PC-9 (cell line): ENCODE measurements around the gene MMP25. TPM values are rescaled to one million over a fixed set of nuclear protein-coding genes. Genes with fewer than 3 reads are reported as not detected.

ENCODE experiments used
- BruUV-seq: library from RNA; stranded (reverse); fragments of 400-500 nt; replicated peaks from 2 replicates; lab custom pipeline; 2021; lab: Mats Ljungman, UMichigan
- CTCF ChIA-PET: fragments of 300-600 bp; sonication (Branson Sonifier 250); formaldehyde crosslinking; loops from one replicate; lab custom pipeline; 2022; ENCODE audit warnings: antibody characterized with exemption; lab: Charles Lee
- POLR2A ChIA-PET: fragments of 300-600 bp; sonication (Branson Sonifier 250); formaldehyde crosslinking; loops from one replicate; lab custom pipeline; 2022; ENCODE audit warnings: antibody characterized with exemption; ENCODE audit not compliant: unreplicated experiment; lab: Charles Lee
- DNase-seq, 2 experiments: peaks; one replicate each; pipeline versions ENCODE4 v3.0.0 to v3.0.0-alpha.2; 2015 to 2022; ENCODE audit warnings: mixed read lengths in 1 of 2
- H2AFZ ChIP-seq: fragments of 200-600 bp; sonication (generic); 2 replicates; pipeline ENCODE4 v1.8.1; 2017; ENCODE audit warnings: antibody characterized with exemption
- H3F3A ChIP-seq: fragments of 200-600 bp; sonication (generic); 2 replicates; pipeline ENCODE4 v1.8.1; 2017; ENCODE audit warnings: antibody characterized with exemption, mild to moderate bottlenecking, low read depth; ENCODE audit not compliant: insufficient read depth
- H3K27ac ChIP-seq: fragments of 200-600 bp; sonication (generic); 2 replicates; pipeline ENCODE4 v1.6.1; 2016; ENCODE audit warnings: mixed run types
- H3K27me3 ChIP-seq: fragments of 200-600 bp; sonication (generic); 2 replicates; pipeline ENCODE4 v1.6.1; 2016; ENCODE audit warnings: low read depth, mixed run types; ENCODE audit not compliant: insufficient read depth
- H3K36me3 ChIP-seq: fragments of 200-600 bp; sonication (generic); 2 replicates; pipeline ENCODE4 v1.6.1; 2016; ENCODE audit warnings: low read depth, mixed run types
- H3K4me1 ChIP-seq: fragments of 200-600 bp; sonication (generic); replicated peaks from 2 replicates; pipeline ENCODE4 v1.6.1; 2016; ENCODE audit warnings: mixed run types; ENCODE audit not compliant: insufficient read depth
- H3K4me2 ChIP-seq: fragments of 200-600 bp; sonication (generic); 2 replicates; pipeline ENCODE4 v1.6.1; 2017; ENCODE audit warnings: mixed run types
- H3K4me3 ChIP-seq: fragments of 200-600 bp; sonication (generic); 2 replicates; pipeline ENCODE4 v1.6.1; 2016; ENCODE audit warnings: mixed run types
- H3K79me2 ChIP-seq: fragments of 200-600 bp; sonication (generic); 2 replicates; pipeline ENCODE4 v1.6.1; 2017; ENCODE audit warnings: low read depth, mixed run types
- H3K9me2 ChIP-seq: fragments of 200-600 bp; sonication (generic); 2 replicates; pipeline ENCODE4 v1.8.1; 2017; ENCODE audit warnings: mild to moderate bottlenecking; ENCODE audit not compliant: insufficient read depth
- H3K9me3 ChIP-seq: fragments of 200-600 bp; sonication (generic); 2 replicates; pipeline ENCODE4 v1.8.1; 2016; ENCODE audit warnings: low read depth; ENCODE audit not compliant: insufficient read depth
- H4K20me1 ChIP-seq: fragments of 200-600 bp; sonication (generic); 2 replicates; pipeline ENCODE4 v1.8.1; 2017; ENCODE audit not compliant: insufficient read depth
- EZH2 ChIP-seq: fragments of 200-600 bp; sonication (generic); IDR thresholded peaks from 2 replicates; pipeline ENCODE4 v1.8.0; 2017; ENCODE audit warnings: antibody characterized with exemption, low read depth
- intact Hi-C: fragments of 100-400 bp; cut with micrococcal nuclease; formaldehyde crosslinking; loops from one replicate; pipeline ENCODE4 v1.10.0; 2022; ENCODE audit not compliant: unreplicated experiment
- total RNA-seq: library from RNA; stranded (reverse); gene quantifications from 2 replicates; pipeline ENCODE4 v1.2.3, GENCODE V29; 2021
- TF ChIP-seq, protein P1 (sequence below): fragments of 200-600 bp; sonication (generic); conservative IDR thresholded peaks from 2 replicates; pipeline ENCODE4 v1.6.1; 2017; ENCODE audit warnings: mixed run types, antibody characterized with exemption, mild to moderate bottlenecking, moderate library complexity

MMP25 gene
- total RNA-seq, 1 experiment from 2014 or later = 0.83 TPM

GRCh38 chr16:3004319-3004718 is 42.0 kb upstream of the MMP25 start:
- TF ChIP-seq, protein P1, sequence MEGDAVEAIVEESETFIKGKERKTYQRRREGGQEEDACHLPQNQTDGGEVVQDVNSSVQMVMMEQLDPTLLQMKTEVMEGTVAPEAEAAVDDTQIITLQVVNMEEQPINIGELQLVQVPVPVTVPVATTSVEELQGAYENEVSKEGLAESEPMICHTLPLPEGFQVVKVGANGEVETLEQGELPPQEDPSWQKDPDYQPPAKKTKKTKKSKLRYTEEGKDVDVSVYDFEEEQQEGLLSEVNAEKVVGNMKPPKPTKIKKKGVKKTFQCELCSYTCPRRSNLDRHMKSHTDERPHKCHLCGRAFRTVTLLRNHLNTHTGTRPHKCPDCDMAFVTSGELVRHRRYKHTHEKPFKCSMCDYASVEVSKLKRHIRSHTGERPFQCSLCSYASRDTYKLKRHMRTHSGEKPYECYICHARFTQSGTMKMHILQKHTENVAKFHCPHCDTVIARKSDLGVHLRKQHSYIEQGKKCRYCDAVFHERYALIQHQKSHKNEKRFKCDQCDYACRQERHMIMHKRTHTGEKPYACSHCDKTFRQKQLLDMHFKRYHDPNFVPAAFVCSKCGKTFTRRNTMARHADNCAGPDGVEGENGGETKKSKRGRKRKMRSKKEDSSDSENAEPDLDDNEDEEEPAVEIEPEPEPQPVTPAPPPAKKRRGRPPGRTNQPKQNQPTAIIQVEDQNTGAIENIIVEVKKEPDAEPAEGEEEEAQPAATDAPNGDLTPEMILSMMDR = no peak
- no peak for TF ChIP-seq EZH2
- H3K4me3 ChIP-seq = no peak overlapping the region
- no peaks in the 10 kb centered on the region for H3K9me2 ChIP-seq
- ChIA-PET POLR2A (interaction anchor here (0.6 to 3.2 kb wide), 3 partner anchors 9 to 23 kb away, joined by 8 to 87 read pairs (median 9); partner anchors contain the start of genes HCFC1R1, THOC6 and TNFRSF12A), CTCF (interaction anchor here (0.6 to 1.6 kb wide), 7 partner anchors 8 to 125 kb away, joined by 3 to 15 read pairs (median 4); partner anchors contain the start of genes CLDN9, HCFC1R1, THOC6 and TNFRSF12A)
- peaks cover 12% of the 10 kb centered on the region; the same call in 1 of the 2 replicates for H3K79me2 ChIP-seq
- intact Hi-C loops = loop anchor here (1.0 to 2.0 kb wide), 3 partner anchors 9 to 54 kb away; no protein-coding TSS in a partner anchor
- no TSS peak for BruUV-seq
- peak in 1 of 2 experiments; percentile 67 for DNase-seq
- H2AFZ ChIP-seq = no peak overlapping the region
- H3K9me3 ChIP-seq = no peaks in the 10 kb centered on the region
- H4K20me1 ChIP-seq = no peaks in the 10 kb centered on the region
- H3K4me2 ChIP-seq = no peak overlapping the region
- peaks cover 38% of the 10 kb centered on the region for H3K4me1 ChIP-seq
- H3K27ac ChIP-seq = no peak overlapping the region
- H3F3A ChIP-seq = peaks cover 32% of the 10 kb centered on the region
- H3K36me3 ChIP-seq = no peaks in the 10 kb centered on the region
- H3K27me3 ChIP-seq = no peaks in the 10 kb centered on the region

- Histone ChIP-seq H3K9me2 (no peaks in the 10 kb centered on the region), H3K4me1 (peaks cover 42% of the 10 kb centered on the region), H2AFZ (peak overlapping the region; percentile 68), H3K79me2 (peaks cover 12% of the 10 kb centered on the region; the same call in 1 of the 2 replicates), H3K9me3 (no peaks in the 10 kb centered on the region), H3F3A (peaks cover 36% of the 10 kb centered on the region), H3K36me3 (no peaks in the 10 kb centered on the region), H3K27me3 (no peaks in the 10 kb centered on the region), H3K27ac (peak overlapping the region; percentile 51), H3K4me2 (peak overlapping the region; percentile 67), H4K20me1 (no peaks in the 10 kb centered on the region), H3K4me3 (peak overlapping the region; percentile 55)
- TF ChIP-seq EZH2 = no peak
- TF ChIP-seq, protein P1 = no peak
- CTCF ChIA-PET = interaction anchor here (0.6 to 1.6 kb wide), 5 partner anchors 15 to 40 kb away, joined by 3 to 15 read pairs (median 5); partner anchors contain the start of gene TNFRSF12A
- intact Hi-C loops = loop anchor here (1.0 to 2.0 kb wide), 3 partner anchors 10 to 54 kb away; no protein-coding TSS in a partner anchor
- DNase-seq = peak; percentile 74 to 78
- POLR2A ChIA-PET = interaction anchor here (3.2 kb wide), 1 partner anchor 17 kb away, joined by 87 read pairs; the partner anchor contains the start of genes HCFC1R1, THOC6 and TNFRSF12A
- TSS peak; percentile 61 for BruUV-seq
Observed at GRCh38 chr16:3004781-3005284, 41.5 kb upstream of the MMP25 start.

- no peak overlapping the region for H2AFZ ChIP-seq
- TF ChIP-seq EZH2 = no peak
- TF ChIP-seq, protein P1 = no peak
- H3K36me3 ChIP-seq = no peaks in the 10 kb centered on the region
- ChIA-PET CTCF (interaction anchor here (0.5 to 1.1 kb wide), 4 partner anchors 14 to 21 kb away, joined by 3 to 6 read pairs (median 3); no protein-coding TSS in a partner anchor), POLR2A (interaction anchor here (0.6 kb wide), 1 partner anchor 16 kb away, joined by 3 read pairs; no protein-coding TSS in a partner anchor)
- H3K4me2 ChIP-seq = peak overlapping the region; percentile 72
- no peak overlapping the region for H3K4me3 ChIP-seq
- no peaks in the 10 kb centered on the region for H3K9me2 ChIP-seq
- no peaks in the 10 kb centered on the region for H3K27me3 ChIP-seq
- no TSS peak for BruUV-seq
- DNase-seq = no peak
- H3K27ac ChIP-seq = no peak overlapping the region
- intact Hi-C loops = no loop called here
- H3K79me2 ChIP-seq = peaks cover 12% of the 10 kb centered on the region; the same call in 1 of the 2 replicates
- no peaks in the 10 kb centered on the region for H3K9me3 ChIP-seq
- H3K4me1 ChIP-seq = peaks cover 65% of the 10 kb centered on the region
- no peaks in the 10 kb centered on the region for H4K20me1 ChIP-seq
- H3F3A ChIP-seq = peaks cover 54% of the 10 kb centered on the region
Observed at GRCh38 chr16:3007059-3007956, 39.1 kb upstream of the MMP25 start.
